Kidney (tissue), 14 donors: ENCODE results near the gene RETREG1. TPM values are rescaled to one million over a fixed set of nuclear protein-coding genes. Genes with fewer than 3 reads are reported as not detected.

ENCODE experiments used
- DNase-seq, 5 donors: peaks; one replicate each; pipeline ENCODE4 v3.0.0-alpha.2; 2013 to 2020
- FAIRE-seq: peaks from 2 replicates; lab custom pipeline; 2012; peaks lifted over from hg19 to GRCh38; lab: Jason Lieb, UNC
- H3K27ac ChIP-seq, 2 donors: one replicate each; pipeline ENCODE4 v1.7.0; 2013; ENCODE audit warnings: low read depth in 2 of 2, low read length in 2 of 2, inconsistent platforms in 1 of 2
- H3K27me3 ChIP-seq: one replicate; pipeline ENCODE4 v1.7.1; 2013; ENCODE audit warnings: low read length, inconsistent platforms; ENCODE audit not compliant: control insufficient read depth, insufficient read depth
- H3K36me3 ChIP-seq, 3 donors: one replicate each; pipeline versions ENCODE4 v1.7.0 to v1.7.1; 2013; ENCODE audit warnings: low read length in 3 of 3, control low read depth in 1 of 3, inconsistent platforms in 1 of 3; ENCODE audit not compliant: insufficient read depth in 3 of 3, control insufficient read depth in 2 of 3
- H3K4me1 ChIP-seq, 3 donors: one replicate each; pipeline versions ENCODE4 v1.7.0 to v1.7.1; 2013; ENCODE audit warnings: low read length in 3 of 3, inconsistent platforms in 1 of 3, low read depth in 1 of 3; ENCODE audit not compliant: control insufficient read depth in 2 of 3, insufficient read depth in 2 of 3
- H3K4me3 ChIP-seq, 3 donors: one replicate each; pipeline versions ENCODE4 v1.7.0 to v1.8.1; 2013; ENCODE audit warnings: low read length in 3 of 3, control low read depth in 1 of 3, inconsistent platforms in 1 of 3
- H3K9ac ChIP-seq, 3 donors: one replicate each; pipeline versions ENCODE4 v1.7.0 to v1.7.1; 2013; ENCODE audit warnings: low read length in 3 of 3, control low read depth in 1 of 3, inconsistent platforms in 1 of 3
- H3K9me3 ChIP-seq, 3 donors: one replicate each; pipeline versions ENCODE4 v1.7.0 to v1.7.1; 2013; ENCODE audit warnings: low read length in 3 of 3, control low read depth in 1 of 3, inconsistent platforms in 1 of 3; ENCODE audit not compliant: control insufficient read depth in 2 of 3, insufficient read depth in 1 of 3
- CTCF ChIP-seq: IDR thresholded peaks from 3 replicates; pipeline ENCODE4 v1.5.1; 2012; ENCODE audit warnings: mild to moderate bottlenecking, moderate library complexity, borderline replicate concordance; ENCODE audit not compliant: insufficient read depth; ENCODE audit errors: extremely low read depth
- intact Hi-C: fragments of 100-400 bp; cut with DNase I; formaldehyde crosslinking; loops from one replicate; pipeline ENCODE4 v1.11.1; 2022
- polyA plus RNA-seq: library from polyadenylated mRNA; stranded (reverse); fragments of 350-450 nt; fragmentation: Illumina TruSeq; extraction: RNeasy Lipid Tissue Mini Kit (QIAGEN cat#74804); gene quantifications from one replicate; pipeline ENCODE4 v1.2.3, GENCODE V29; 2014; ENCODE audit warnings: low read depth, low replicate concordance; ENCODE audit not compliant: insufficient read depth
- total RNA-seq: library from RNA; stranded (reverse); fragmentation: NEBNext Ultra II Directional; extraction: Animal tissue kit (Norgen Biotek cat#: 25700); gene quantifications from one replicate; pipeline ENCODE4 v1.2.1, GENCODE V29; 2021
- donor health status: control.
- donor health status: control.
- donor health status: control.
- donor health status: control.
- donor health status: control.
- donor health status: DM: yes; HTN: yes; CAD: no.
- donor health status: Normal renal cell carcinoma (clear cell type).

RETREG1 gene
- total and polyA plus RNA-seq, 2 donors from 2014 or later = 53.6 to 104 TPM

DNA sequence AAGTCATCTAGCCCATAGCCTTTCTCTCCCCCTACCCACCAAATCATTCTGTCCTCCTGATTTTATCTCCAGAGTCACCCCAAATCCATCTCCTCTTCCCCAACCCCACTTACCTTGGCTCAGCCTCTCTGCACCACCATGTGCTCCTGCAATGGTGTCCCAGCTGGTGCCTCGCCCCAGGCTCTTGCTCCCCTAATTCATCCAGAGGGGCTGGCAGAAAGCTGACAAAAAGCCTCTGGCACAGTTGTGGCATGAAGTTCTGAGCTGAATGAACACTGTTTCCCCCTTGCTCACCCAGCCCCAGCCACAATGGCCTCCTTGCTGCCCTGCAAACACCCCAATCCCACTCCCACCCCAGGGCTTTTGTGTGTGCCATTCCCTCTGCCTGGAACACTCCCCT is 10.2 kb downstream of the RETREG1 start:
- Histone ChIP-seq H3K9ac (no peak overlapping the region), H3K36me3 (no peaks in the 10 kb centered on the region), H3K27ac (no peak overlapping the region), H3K9me3 (no peaks in the 10 kb centered on the region), H3K4me1 (no peaks in the 10 kb centered on the region), H3K4me3 (no peak overlapping the region), H3K27me3 (no peaks in the 10 kb centered on the region)
- intact Hi-C loops = no loop called here
- FAIRE-seq = no peak
- TF ChIP-seq CTCF = no peak
- DNase-seq = no peak

- FAIRE-seq = no peak
- H3K9me3 ChIP-seq = no peaks in the 10 kb centered on the region
- intact Hi-C loops = no loop called here
Measured at GRCh38 chr5:16603701-16604100, 13.1 kb downstream of the RETREG1 start.

DNA sequence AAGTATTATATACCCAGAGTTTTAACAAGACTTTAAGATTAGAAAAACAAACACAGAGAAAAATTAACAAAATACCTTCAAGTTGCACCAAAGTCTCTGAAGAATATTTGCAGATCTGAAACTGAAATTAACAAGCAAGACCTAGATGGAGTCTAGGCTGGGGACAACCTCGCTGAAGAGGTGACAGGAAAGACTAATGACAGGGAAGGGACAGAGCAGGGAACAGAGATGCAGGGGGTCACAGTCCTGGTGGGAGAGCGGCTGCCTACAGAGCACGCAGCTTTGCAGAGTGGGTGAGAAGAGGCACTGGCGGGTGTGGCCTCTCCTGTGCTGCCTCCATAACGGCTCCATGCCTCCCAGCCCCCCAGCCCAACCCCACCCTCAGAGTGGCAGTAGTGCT is 13.5 kb downstream of the RETREG1 start:
- no peak for TF ChIP-seq CTCF
- FAIRE-seq (no peak), DNase-seq (no peak)
- no peak overlapping the region for H3K9ac ChIP-seq
- intact Hi-C loops = no loop called here
- no peak overlapping the region for H3K4me3 ChIP-seq
- H3K9me3 ChIP-seq = no peaks in the 10 kb centered on the region
- no peaks in the 10 kb centered on the region for H3K27me3 ChIP-seq
- no peaks in the 10 kb centered on the region for H3K36me3 ChIP-seq
- no peaks in the 10 kb centered on the region for H3K4me1 ChIP-seq
- no peak overlapping the region for H3K27ac ChIP-seq

More at GRCh38 chr5:16603701-16604100, 13.1 kb downstream of the RETREG1 start:
- DNase-seq = no peak
- Histone ChIP-seq H3K27ac (no peak overlapping the region), H3K4me3 (no peak overlapping the region), H3K36me3 (no peaks in the 10 kb centered on the region), H3K9ac (no peak overlapping the region), H3K27me3 (no peaks in the 10 kb centered on the region), H3K4me1 (no peaks in the 10 kb centered on the region)
- no peak for TF ChIP-seq CTCF

GRCh38 chr5:16602182-16602581 is 14.6 kb downstream of the RETREG1 start:
- H3K9me3 ChIP-seq = no peaks in the 10 kb centered on the region
- DNase-seq (no peak), FAIRE-seq (no peak)
- H3K4me3 ChIP-seq = no peak overlapping the region
- no peak overlapping the region for H3K27ac ChIP-seq
- no peaks in the 10 kb centered on the region for H3K4me1 ChIP-seq
- TF ChIP-seq CTCF = no peak
- H3K36me3 ChIP-seq = no peaks in the 10 kb centered on the region
- intact Hi-C loops = no loop called here
- H3K27me3 ChIP-seq = no peaks in the 10 kb centered on the region
- H3K9ac ChIP-seq = no peak overlapping the region
